Thoracic aorta (tissue), 2 donors: ENCODE results near the gene VASH2. TPM values are rescaled to one million over a fixed set of nuclear protein-coding genes. Genes with fewer than 3 reads are reported as not detected.

Source experiments
- ATAC-seq: fragments of 150-250 bp; one replicate; pipeline ENCODE4 v1.8.0; 2017; ENCODE audit warnings: low read depth; ENCODE audit not compliant: insufficient number of reproducible peaks, low FRiP score
- DNase-seq: peaks from one replicate; pipeline ENCODE4 v3.0.0-alpha.2; 2020; ENCODE audit warnings: low spot score
- H3K27ac ChIP-seq, 2 donors: fragments of 200-600 bp; sonication (generic); 1 replicate in 1 of 2; 2 replicates in 1 of 2; pipeline ENCODE4 v1.5.1; 2016; ENCODE audit warnings: mild to moderate bottlenecking in 2 of 2, moderate library complexity in 2 of 2
- H3K27me3 ChIP-seq: fragments of 200-600 bp; sonication (generic); replicated peaks from 2 replicates; pipeline ENCODE4 v1.6.0; 2016; ENCODE audit warnings: mild to moderate bottlenecking; ENCODE audit not compliant: insufficient read depth
- H3K36me3 ChIP-seq: fragments of 200-600 bp; sonication (generic); one replicate; pipeline ENCODE4 v1.5.1; 2016
- H3K4me1 ChIP-seq, 2 donors: fragments of 200-600 bp; sonication (generic); 1 replicate in 1 of 2; 2 replicates in 1 of 2; pipeline versions ENCODE4 v1.5.1 to v1.6.0; 2016; ENCODE audit warnings: low read depth in 2 of 2, mild to moderate bottlenecking in 1 of 2; ENCODE audit not compliant: control insufficient read depth in 1 of 2
- H3K4me3 ChIP-seq: fragments of 200-600 bp; sonication (generic); 2 replicates; pipeline ENCODE4 v1.5.1; 2016; ENCODE audit warnings: mild to moderate bottlenecking
- H3K9me3 ChIP-seq: fragments of 200-600 bp; sonication (generic); 2 replicates; pipeline ENCODE4 v1.5.1; 2016
- total RNA-seq, 2 donors: library from RNA; depleted of rRNA; stranded (reverse); fragments of >200 nt; gene quantifications; one replicate each; pipeline versions ENCODE4 v1.1.0 to v1.2.3, GENCODE V29; 2016
- TF ChIP-seq, protein P1 (sequence below): fragments of 200-600 bp; sonication (generic); IDR thresholded peaks from one replicate; pipeline ENCODE4 v1.5.1; 2019; ENCODE audit warnings: antibody characterized with exemption

VASH2 gene
- total RNA-seq, 2 donors from 2014 or later: 0.14 to 0.42 TPM

DNA sequence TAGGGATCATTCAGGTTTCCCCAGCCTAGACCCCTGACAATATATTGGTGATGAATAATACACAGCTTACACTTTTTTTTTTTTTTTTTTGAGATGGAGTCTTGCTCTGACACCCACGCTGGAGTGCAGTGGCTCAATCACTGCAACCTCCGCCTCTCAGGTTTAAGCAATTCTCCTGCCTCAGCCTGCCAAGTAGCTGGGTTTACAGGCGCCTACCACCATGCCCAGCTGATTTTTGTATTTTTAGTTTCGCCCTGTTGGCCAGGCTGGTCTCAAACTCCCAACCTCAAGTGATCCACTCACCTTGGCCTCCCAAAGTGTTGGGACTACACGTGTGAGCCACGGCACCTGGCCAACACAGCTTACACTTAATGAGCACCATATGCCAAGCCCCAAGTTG, 7.2 kb downstream of the VASH2 start:
- TF ChIP-seq, protein P1, sequence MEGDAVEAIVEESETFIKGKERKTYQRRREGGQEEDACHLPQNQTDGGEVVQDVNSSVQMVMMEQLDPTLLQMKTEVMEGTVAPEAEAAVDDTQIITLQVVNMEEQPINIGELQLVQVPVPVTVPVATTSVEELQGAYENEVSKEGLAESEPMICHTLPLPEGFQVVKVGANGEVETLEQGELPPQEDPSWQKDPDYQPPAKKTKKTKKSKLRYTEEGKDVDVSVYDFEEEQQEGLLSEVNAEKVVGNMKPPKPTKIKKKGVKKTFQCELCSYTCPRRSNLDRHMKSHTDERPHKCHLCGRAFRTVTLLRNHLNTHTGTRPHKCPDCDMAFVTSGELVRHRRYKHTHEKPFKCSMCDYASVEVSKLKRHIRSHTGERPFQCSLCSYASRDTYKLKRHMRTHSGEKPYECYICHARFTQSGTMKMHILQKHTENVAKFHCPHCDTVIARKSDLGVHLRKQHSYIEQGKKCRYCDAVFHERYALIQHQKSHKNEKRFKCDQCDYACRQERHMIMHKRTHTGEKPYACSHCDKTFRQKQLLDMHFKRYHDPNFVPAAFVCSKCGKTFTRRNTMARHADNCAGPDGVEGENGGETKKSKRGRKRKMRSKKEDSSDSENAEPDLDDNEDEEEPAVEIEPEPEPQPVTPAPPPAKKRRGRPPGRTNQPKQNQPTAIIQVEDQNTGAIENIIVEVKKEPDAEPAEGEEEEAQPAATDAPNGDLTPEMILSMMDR: no peak
- Histone ChIP-seq H3K27ac (no peak overlapping the region), H3K36me3 (no peaks in the 10 kb centered on the region), H3K27me3 (no peaks in the 10 kb centered on the region), H3K4me3 (no peak overlapping the region), H3K4me1 (no peaks in the 10 kb centered on the region), H3K9me3 (no peaks in the 10 kb centered on the region)
- no peak for DNase-seq
- ATAC-seq: no peak

DNA sequence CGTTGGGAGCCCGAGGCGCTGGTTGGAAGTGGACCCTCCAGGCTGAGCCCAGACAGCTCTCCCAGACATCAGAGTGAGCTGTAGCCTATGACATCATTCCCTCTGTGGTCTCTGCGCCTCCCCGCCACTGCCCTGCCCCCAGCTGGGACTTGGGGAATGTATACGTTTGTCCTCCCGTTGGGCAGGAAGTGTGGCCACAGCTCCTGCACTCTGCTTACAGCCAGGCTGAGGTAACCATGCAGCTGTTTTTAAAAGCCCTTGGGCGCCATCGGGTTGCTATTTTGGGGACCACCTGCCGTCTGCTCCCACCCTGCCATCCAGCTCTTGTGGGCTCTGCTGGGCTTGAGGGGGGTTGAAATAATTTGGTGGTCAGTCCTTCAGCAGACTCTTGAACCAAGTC, 7.8 kb downstream of the VASH2 start:
- TF ChIP-seq, protein P1: no peak
- DNase-seq (no peak), ATAC-seq (no peak)
- H3K27me3 ChIP-seq: no peaks in the 10 kb centered on the region
- no peak overlapping the region for H3K27ac ChIP-seq
- H3K36me3 ChIP-seq: no peaks in the 10 kb centered on the region
- no peaks in the 10 kb centered on the region for H3K9me3 ChIP-seq
- no peak overlapping the region for H3K4me3 ChIP-seq
- no peaks in the 10 kb centered on the region for H3K4me1 ChIP-seq

DNA sequence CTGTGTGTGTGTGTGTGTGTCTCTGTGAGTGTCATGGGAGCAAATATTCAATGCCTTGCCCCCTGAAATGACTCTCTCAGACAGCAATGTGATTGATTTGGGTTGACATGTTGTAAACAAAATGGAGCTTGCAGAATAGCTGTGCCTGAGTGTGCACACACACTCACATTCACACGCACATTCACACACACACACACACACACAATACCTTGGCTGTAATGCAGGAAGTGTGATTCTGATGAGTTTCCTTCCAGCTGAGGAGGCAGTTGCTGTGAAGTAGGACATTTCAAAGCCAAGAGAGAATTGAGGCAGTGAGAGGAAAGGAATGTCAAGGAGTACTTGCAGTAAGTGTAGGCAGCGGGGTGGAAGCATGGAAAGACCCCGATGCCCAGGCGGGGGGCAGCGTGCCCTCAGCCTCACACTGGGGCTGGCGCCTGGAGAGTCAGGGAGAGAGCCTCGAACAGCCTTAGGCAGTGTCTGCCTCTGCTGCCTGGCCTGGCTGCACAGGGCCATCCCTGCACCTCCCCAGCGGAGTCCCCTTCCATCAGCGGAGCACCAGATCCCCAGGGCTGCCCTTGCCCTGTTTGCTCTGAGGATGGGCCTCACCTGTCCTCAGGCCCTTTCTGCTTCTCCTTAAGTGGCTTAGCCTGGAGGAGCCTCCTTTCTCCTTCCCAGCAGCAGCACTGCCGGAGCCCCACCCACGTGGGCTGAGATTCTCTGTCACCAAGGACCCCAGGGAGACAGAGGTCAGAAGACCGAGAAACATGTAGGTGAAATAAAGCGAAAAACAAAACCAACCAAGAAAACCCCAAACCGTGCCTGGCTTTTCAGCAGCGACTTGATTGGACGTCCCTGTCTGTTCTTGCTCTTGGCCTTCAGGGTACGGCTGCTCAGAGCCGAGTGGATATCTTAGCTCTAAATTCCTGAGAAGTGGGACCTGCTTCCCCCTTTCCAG, 9.2 kb downstream of the VASH2 start:
- H3K4me3 ChIP-seq: no peak overlapping the region
- no peaks in the 10 kb centered on the region for H3K36me3 ChIP-seq
- TF ChIP-seq, protein P1: no peak
- ATAC-seq: no peak
- H3K27ac ChIP-seq: no peak overlapping the region
- no peak for DNase-seq
- H3K4me1 ChIP-seq: no peaks in the 10 kb centered on the region
- H3K27me3 ChIP-seq: no peaks in the 10 kb centered on the region
- no peaks in the 10 kb centered on the region for H3K9me3 ChIP-seq

DNA sequence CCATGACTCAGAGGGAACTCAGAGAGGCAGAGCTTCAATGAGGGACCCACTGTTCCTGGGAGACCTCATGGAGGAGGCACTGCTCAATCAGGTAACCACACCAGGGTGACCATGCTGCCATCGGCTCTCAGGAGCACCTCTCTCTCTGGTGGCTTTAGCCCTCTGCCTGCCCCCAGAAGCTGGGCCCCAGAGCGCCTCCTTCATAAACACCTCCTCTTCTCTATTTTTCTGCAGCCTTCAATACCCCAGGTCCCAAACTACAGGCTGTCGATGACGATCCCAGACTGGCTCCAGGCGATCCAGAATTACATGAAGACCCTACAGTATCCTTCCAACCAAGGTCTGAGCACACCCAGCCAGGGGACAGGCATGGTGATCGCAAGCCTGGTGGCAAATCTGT, 10.6 kb downstream of the VASH2 start:
- Histone ChIP-seq H3K9me3 (no peaks in the 10 kb centered on the region), H3K36me3 (no peaks in the 10 kb centered on the region), H3K27me3 (no peaks in the 10 kb centered on the region), H3K4me3 (no peak overlapping the region), H3K4me1 (no peaks in the 10 kb centered on the region), H3K27ac (no peak overlapping the region)
- no peak for ATAC-seq
- TF ChIP-seq, protein P1: no peak
- DNase-seq: no peak

DNA sequence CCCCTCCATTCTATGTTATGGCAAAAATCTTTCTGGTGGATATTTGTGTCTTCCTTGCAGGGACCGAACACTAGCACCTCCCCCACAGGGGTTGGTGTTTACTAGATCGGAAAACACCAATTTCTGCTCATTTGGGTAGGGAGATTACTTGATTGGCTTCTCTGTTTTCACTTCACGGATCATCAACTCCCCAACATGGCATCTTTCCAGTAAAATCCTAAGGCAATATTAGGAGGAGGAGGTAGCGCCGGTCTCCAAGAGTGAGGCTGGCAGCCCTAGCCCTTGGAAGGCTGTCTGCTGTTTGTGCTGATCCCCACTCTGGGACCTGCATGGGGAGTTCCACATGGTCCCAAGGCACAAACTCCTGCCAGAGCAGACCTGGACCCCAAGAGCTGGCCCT, 12.2 kb downstream of the VASH2 start:
- TF ChIP-seq, protein P1: no peak
- DNase-seq (no peak), ATAC-seq (no peak)
- H3K9me3 ChIP-seq: no peaks in the 10 kb centered on the region
- no peak overlapping the region for H3K4me3 ChIP-seq
- H3K36me3 ChIP-seq: no peaks in the 10 kb centered on the region
- no peaks in the 10 kb centered on the region for H3K4me1 ChIP-seq
- no peaks in the 10 kb centered on the region for H3K27me3 ChIP-seq
- H3K27ac ChIP-seq: no peak overlapping the region
